ENCODE measurements around the gene RMI2.
"Not testable (repeated sequence)": the region's sequence is repeated elsewhere in the genome, so short reads cannot be mapped to it uniquely, and the experiment has no call there.

RMI2 gene

GRCh38 chr16:11370084-11370931, 25.0 kb downstream of the RMI2 start:
- no peak for TF ChIP-seq CTCF (IDR thresholded peaks at IDR 0.05; ENCODE audit: low read depth, low read length)
- no peak overlapping the region for H3K4me3 ChIP-seq (ENCODE audit: low read depth, low read length)

DNA sequence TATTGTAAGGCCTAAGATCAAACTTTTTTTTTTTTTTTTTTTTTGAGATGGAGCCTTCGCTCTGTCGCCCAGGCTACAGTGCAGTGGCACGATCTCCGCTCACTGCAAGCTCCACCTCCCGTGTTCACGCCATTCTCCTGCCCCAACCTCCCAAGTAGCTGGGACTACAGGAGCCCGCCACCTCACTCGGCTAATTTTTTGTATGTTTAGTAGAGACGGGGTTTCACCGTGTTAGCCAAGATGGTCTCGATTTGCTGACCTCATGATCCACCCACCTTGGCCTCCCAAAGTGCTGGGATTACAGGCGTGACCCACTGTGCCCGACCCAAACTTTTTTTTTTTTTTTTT, 25.6 kb downstream of the RMI2 start:
- H3K4me3 ChIP-seq (ENCODE audit: low read depth, low read length), result not testable (repeated sequence)

DNA sequence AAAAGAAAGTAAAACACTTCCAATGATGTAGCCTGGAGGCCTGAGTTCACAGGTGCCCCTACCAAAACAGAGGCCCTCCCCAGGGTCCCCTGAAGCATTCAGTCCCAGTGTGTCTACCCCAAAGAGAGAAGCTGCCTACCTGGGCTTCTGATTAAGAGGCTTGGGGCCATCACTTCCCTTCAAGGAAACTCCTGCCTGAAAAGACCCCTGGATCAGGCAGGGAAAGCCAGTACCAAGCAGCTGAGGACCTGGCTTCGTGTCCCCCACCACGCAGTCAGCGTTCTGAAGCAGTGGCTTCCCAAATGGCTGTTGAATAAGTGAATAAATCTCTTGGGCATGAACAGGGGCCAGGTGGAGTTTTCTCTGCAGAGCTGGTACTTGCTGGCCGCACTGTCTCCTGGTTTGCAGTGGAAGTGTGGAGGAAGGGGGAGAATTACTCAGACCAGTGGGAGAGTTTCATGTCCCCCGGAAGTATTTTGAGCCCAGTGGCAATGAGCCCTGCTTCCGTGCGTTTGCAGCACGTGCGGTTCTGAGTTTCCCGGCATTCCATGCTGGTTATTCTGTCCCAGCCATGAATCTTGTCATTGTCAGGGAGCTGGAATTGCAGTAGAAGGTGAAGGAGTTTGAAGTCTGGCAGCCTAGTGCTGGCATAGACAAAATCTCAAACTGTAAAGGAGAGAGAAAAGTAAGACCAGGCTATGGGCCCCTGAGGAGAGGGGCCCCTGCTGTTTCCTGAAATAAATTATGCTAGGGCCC, 27.0 kb downstream of the RMI2 start:
- H3K4me3 ChIP-seq (ENCODE audit: low read depth, low read length), result no peak overlapping the region
- no peak for TF ChIP-seq CTCF (IDR thresholded peaks at IDR 0.05; ENCODE audit: low read depth, low read length)

DNA sequence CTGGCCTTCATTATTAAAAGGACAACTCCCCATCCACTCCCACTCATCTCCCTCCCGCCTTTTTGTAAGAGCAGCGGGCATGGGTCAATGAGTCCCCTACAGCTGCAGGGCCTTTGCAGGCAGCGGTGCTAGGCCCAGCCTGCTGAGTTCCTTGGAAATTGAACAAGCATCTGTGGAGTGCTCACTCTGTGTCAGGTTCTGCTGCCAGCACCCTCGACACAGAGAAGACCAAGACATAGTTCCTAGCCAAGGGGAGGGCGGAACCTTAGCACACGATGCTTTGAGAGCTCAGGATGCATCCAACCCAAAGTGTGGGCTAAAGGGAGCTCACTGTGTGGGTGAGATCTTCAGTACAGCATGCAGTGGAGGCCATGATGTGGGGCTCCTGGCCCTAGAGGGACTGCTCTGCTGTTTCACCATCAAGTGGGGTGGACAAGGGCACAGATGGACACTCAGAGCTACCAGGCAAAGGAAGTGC, 27.6 kb downstream of the RMI2 start:
- no peak for TF ChIP-seq CTCF (IDR thresholded peaks at IDR 0.05; ENCODE audit: low read depth, low read length)
- H3K4me3 ChIP-seq (ENCODE audit: low read depth, low read length), result no peak overlapping the region

- no peak overlapping the region for H3K4me3 ChIP-seq (ENCODE audit: low read depth, low read length)
- TF ChIP-seq CTCF (IDR thresholded peaks at IDR 0.05; ENCODE audit: low read depth, low read length), result no peak
Observed at GRCh38 chr16:11374255-11374654, 29.0 kb downstream of the RMI2 start.

DNA sequence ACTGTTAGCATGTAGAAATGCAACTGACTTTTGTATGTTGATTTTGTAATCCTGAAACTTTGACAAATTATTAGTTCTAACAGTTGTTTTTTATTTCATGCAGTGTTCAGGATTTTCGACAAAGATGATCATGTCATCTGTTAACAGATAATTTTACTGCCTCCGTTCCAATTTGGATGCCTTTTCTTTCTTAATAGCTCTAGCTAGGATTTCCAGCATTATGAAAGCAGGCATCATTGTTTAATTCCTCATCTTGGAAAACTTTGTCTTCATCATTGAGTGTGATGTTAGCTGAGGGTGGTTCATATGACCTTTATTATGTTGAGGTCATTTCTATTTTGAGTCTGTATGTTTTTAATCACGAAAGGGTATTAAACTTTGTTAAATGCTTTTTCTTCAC, 31.9 kb downstream of the RMI2 start:
- no peak overlapping the region for H3K4me3 ChIP-seq (ENCODE audit: low read depth, low read length)
- no peak for TF ChIP-seq CTCF (IDR thresholded peaks at IDR 0.05; ENCODE audit: low read depth, low read length)

DNA sequence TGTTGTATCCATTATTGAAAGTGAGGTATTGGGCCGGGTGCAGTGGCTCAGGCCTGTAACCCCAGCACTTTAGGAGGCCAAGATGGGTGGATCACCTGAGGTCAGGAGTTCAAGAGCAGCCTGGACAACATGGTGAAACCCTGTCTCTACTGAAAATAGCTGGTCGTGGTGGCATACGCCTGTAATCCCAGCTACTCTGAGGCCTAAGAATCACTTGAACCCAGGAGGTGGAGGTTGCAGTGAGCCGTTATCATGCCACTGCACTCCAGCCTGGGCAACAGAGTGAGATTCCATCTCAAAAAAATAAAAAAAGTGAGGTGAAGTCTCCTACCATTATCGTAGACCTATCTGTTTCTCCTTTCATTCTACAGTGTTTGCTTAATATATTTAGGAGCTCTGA, 33.7 kb downstream of the RMI2 start:
- not testable (repeated sequence) for H3K4me3 ChIP-seq (ENCODE audit: low read depth, low read length)

DNA sequence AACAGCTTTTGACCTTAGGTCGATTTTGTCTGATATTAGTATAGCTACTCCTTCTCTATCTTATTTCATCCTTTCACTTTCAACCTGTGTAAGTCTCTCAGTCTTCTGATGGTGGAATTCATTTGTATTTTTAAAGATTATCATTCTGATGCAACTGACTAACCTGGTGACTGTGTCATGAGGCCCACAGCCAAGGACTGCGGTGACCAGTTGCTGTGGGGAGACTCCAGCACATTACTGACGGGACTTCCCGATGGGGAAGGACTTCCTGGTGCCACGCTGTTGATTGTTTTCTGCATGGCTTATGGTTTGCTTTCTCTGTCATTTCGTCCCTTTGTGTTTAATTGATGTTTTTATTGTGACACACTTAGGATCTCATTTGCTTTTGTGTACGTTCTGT, 34.2 kb downstream of the RMI2 start:
- H3K4me3 ChIP-seq (ENCODE audit: low read depth, low read length), result no peak overlapping the region
- TF ChIP-seq CTCF (IDR thresholded peaks at IDR 0.05; ENCODE audit: low read depth, low read length), result no peak

Data from WI38 (cell line).